H1 (cell line): ENCODE measurements around the gene DENND5B.

Source experiments
- EZH2 ChIP-seq: fragments of 200-600 bp; sonication (generic); IDR thresholded peaks from 2 replicates; pipeline ENCODE4 v1.7.1; 2012; ENCODE audit warnings: low read depth, mild to moderate bottlenecking, moderate library complexity, low read length, inconsistent platforms; ENCODE audit not compliant: severe bottlenecking
- MAFK ChIP-seq: IDR thresholded peaks from 2 replicates; pipeline ENCODE4 v1.6.1; 2012; ENCODE audit warnings: low read depth, mild to moderate bottlenecking, improper control_type of control experiment, low read length
- SIN3A ChIP-seq, 2 experiments: IDR thresholded peaks in 1 of 2; conservative IDR thresholded peaks in 1 of 2; 2 replicates each; pipeline ENCODE4 v1.6.1; 2011 to 2012; ENCODE audit warnings: low read length in 2 of 2, improper control_type of control experiment in 1 of 2, low read depth in 1 of 2, mild to moderate bottlenecking in 1 of 2
- TF ChIP-seq, protein P1 (sequence below), 3 experiments: IDR thresholded peaks; 1 replicate in 2 of 3; 2 replicates in 1 of 3; pipeline versions ENCODE4 v1.5.1 to v1.6.1; 2011; ENCODE audit warnings: low read length in 3 of 3, mild to moderate bottlenecking in 3 of 3, inconsistent platforms in 2 of 3, low read depth in 1 of 3, moderate library complexity in 1 of 3; ENCODE audit not compliant: insufficient read depth in 1 of 3; ENCODE audit errors: control extremely low read depth in 1 of 3

DNA sequence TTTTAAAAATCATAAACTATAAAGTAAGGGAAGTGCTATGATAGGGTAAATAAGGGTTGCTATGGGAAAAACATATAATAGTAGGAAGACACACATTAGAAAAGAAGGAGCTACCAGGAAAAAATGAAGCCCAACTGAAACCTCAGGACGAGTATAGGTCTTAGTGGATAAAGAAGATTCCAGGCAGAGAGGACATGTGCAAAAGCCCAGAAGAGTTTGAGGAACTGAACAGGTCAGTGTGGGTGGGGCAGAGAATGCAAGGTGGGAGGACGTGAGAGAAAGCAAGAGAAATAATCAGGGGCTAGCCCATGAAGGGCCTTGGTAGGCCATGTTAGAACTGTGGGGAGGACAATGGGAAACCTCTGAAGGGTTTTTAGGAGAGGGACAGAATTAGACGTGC is 109.5 kb downstream of the DENND5B start:
- TF ChIP-seq MAFK (no peak), SIN3A (conservative IDR thresholded peaks at IDR 0.05 in 1 of 2, IDR thresholded peaks at IDR 0.05 in 1 of 2; ENCODE audit: low read depth in 1 of 2, low read length in 2 of 2) (no peak), EZH2 (no peak)
- TF ChIP-seq, protein P1, sequence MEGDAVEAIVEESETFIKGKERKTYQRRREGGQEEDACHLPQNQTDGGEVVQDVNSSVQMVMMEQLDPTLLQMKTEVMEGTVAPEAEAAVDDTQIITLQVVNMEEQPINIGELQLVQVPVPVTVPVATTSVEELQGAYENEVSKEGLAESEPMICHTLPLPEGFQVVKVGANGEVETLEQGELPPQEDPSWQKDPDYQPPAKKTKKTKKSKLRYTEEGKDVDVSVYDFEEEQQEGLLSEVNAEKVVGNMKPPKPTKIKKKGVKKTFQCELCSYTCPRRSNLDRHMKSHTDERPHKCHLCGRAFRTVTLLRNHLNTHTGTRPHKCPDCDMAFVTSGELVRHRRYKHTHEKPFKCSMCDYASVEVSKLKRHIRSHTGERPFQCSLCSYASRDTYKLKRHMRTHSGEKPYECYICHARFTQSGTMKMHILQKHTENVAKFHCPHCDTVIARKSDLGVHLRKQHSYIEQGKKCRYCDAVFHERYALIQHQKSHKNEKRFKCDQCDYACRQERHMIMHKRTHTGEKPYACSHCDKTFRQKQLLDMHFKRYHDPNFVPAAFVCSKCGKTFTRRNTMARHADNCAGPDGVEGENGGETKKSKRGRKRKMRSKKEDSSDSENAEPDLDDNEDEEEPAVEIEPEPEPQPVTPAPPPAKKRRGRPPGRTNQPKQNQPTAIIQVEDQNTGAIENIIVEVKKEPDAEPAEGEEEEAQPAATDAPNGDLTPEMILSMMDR (IDR thresholded peaks at IDR 0.05; ENCODE audit: control extremely low read depth in 1 of 3, insufficient read depth in 1 of 3, low read depth in 1 of 3, low read length in 3 of 3): no peak
